Kidney (tissue), 14 donors: ENCODE data around the gene ARFGEF3. TPM values are rescaled to one million over a fixed set of nuclear protein-coding genes. Genes with fewer than 3 reads are reported as not detected.

ENCODE experiments used
- DNase-seq, 5 donors: peaks; one replicate each; pipeline ENCODE4 v3.0.0-alpha.2; 2013 to 2020
- FAIRE-seq: peaks from 2 replicates; lab custom pipeline; 2012; peaks lifted over from hg19 to GRCh38; lab: Jason Lieb, UNC
- H3K27ac ChIP-seq, 2 donors: one replicate each; pipeline ENCODE4 v1.7.0; 2013; ENCODE audit warnings: low read depth in 2 of 2, low read length in 2 of 2, inconsistent platforms in 1 of 2
- H3K27me3 ChIP-seq: one replicate; pipeline ENCODE4 v1.7.1; 2013; ENCODE audit warnings: low read length, inconsistent platforms; ENCODE audit not compliant: control insufficient read depth, insufficient read depth
- H3K36me3 ChIP-seq, 3 donors: one replicate each; pipeline versions ENCODE4 v1.7.0 to v1.7.1; 2013; ENCODE audit warnings: low read length in 3 of 3, control low read depth in 1 of 3, inconsistent platforms in 1 of 3; ENCODE audit not compliant: insufficient read depth in 3 of 3, control insufficient read depth in 2 of 3
- H3K4me1 ChIP-seq, 3 donors: one replicate each; pipeline versions ENCODE4 v1.7.0 to v1.7.1; 2013; ENCODE audit warnings: low read length in 3 of 3, inconsistent platforms in 1 of 3, low read depth in 1 of 3; ENCODE audit not compliant: control insufficient read depth in 2 of 3, insufficient read depth in 2 of 3
- H3K4me3 ChIP-seq, 3 donors: one replicate each; pipeline versions ENCODE4 v1.7.0 to v1.8.1; 2013; ENCODE audit warnings: low read length in 3 of 3, control low read depth in 1 of 3, inconsistent platforms in 1 of 3
- H3K9ac ChIP-seq, 3 donors: one replicate each; pipeline versions ENCODE4 v1.7.0 to v1.7.1; 2013; ENCODE audit warnings: low read length in 3 of 3, control low read depth in 1 of 3, inconsistent platforms in 1 of 3
- H3K9me3 ChIP-seq, 3 donors: one replicate each; pipeline versions ENCODE4 v1.7.0 to v1.7.1; 2013; ENCODE audit warnings: low read length in 3 of 3, control low read depth in 1 of 3, inconsistent platforms in 1 of 3; ENCODE audit not compliant: control insufficient read depth in 2 of 3, insufficient read depth in 1 of 3
- intact Hi-C: fragments of 100-400 bp; cut with DNase I; formaldehyde crosslinking; loops from one replicate; pipeline ENCODE4 v1.11.1; 2022
- polyA plus RNA-seq: library from polyadenylated mRNA; stranded (reverse); fragments of 350-450 nt; fragmentation: Illumina TruSeq; extraction: RNeasy Lipid Tissue Mini Kit (QIAGEN cat#74804); gene quantifications from one replicate; pipeline ENCODE4 v1.2.3, GENCODE V29; 2014; ENCODE audit warnings: low read depth, low replicate concordance; ENCODE audit not compliant: insufficient read depth
- total RNA-seq: library from RNA; stranded (reverse); fragmentation: NEBNext Ultra II Directional; extraction: Animal tissue kit (Norgen Biotek cat#: 25700); gene quantifications from one replicate; pipeline ENCODE4 v1.2.1, GENCODE V29; 2021
- TF ChIP-seq, protein P1 (sequence below): IDR thresholded peaks from 3 replicates; pipeline ENCODE4 v1.5.1; 2012; ENCODE audit warnings: mild to moderate bottlenecking, moderate library complexity, borderline replicate concordance; ENCODE audit not compliant: insufficient read depth; ENCODE audit errors: extremely low read depth
- donor health status: control.
- donor health status: control.
- donor health status: control.
- donor health status: control.
- donor health status: control.
- donor health status: DM: yes; HTN: yes; CAD: no.
- donor health status: Normal renal cell carcinoma (clear cell type).

The ARFGEF3 gene
- total and polyA plus RNA-seq, 2 donors from 2014 or later: 1.2 to 7.8 TPM

DNA sequence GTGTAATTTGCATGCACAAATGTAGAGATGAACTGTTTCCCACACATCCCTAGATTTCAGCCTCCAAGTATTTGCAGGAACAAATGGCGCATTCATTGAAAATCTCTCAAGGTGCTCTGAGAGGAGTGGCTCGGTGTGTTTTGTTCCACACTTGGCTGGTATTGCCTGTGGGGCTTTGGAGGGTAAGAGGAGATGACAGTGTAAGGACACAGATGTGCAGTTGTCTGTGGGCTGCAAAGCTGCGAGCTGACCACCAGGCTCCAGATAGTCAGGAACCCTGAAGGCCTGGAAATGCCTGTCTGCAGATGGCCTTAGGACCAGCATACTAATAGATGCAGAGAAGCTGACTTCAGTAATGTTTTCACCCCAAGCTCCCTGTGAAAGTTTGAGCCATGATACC, 114.2 kb downstream of the ARFGEF3 start:
- Histone ChIP-seq H3K27me3 (no peaks in the 10 kb centered on the region), H3K27ac (no peak overlapping the region), H3K4me1 (no peaks in the 10 kb centered on the region), H3K9ac (no peak overlapping the region), H3K36me3 (no peaks in the 10 kb centered on the region), H3K9me3 (no peaks in the 10 kb centered on the region), H3K4me3 (no peak overlapping the region)
- FAIRE-seq: no peak
- TF ChIP-seq, protein P1, sequence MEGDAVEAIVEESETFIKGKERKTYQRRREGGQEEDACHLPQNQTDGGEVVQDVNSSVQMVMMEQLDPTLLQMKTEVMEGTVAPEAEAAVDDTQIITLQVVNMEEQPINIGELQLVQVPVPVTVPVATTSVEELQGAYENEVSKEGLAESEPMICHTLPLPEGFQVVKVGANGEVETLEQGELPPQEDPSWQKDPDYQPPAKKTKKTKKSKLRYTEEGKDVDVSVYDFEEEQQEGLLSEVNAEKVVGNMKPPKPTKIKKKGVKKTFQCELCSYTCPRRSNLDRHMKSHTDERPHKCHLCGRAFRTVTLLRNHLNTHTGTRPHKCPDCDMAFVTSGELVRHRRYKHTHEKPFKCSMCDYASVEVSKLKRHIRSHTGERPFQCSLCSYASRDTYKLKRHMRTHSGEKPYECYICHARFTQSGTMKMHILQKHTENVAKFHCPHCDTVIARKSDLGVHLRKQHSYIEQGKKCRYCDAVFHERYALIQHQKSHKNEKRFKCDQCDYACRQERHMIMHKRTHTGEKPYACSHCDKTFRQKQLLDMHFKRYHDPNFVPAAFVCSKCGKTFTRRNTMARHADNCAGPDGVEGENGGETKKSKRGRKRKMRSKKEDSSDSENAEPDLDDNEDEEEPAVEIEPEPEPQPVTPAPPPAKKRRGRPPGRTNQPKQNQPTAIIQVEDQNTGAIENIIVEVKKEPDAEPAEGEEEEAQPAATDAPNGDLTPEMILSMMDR: no peak
- intact Hi-C loops: no loop called here
- no peak for DNase-seq

DNA sequence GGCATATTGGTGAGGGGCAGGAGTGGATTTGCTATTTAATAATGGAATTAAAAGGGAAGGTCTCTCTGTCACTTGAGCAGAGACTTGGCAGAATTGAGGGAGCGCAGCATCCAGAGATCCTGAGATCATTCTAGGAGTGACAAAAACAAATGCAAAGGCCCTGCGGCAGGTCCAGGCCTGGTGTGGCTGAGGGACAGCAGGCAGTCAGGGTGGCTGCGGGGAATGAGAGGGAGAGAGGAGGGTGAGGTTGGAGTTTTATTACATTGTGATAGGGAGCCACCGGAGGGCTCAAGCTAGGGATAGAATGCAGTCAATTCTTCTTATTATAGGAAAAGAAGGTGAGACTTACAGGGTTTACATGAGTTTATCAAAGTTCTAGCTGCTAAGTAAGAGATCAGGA, 116.1 kb downstream of the ARFGEF3 start:
- DNase-seq (no peak), FAIRE-seq (no peak)
- H3K9ac ChIP-seq: no peak overlapping the region
- H3K36me3 ChIP-seq: no peaks in the 10 kb centered on the region
- H3K4me1 ChIP-seq: no peaks in the 10 kb centered on the region
- H3K9me3 ChIP-seq: no peaks in the 10 kb centered on the region
- no peaks in the 10 kb centered on the region for H3K27me3 ChIP-seq
- TF ChIP-seq, protein P1: no peak
- intact Hi-C loops: no loop called here
- no peak overlapping the region for H3K27ac ChIP-seq
- H3K4me3 ChIP-seq: no peak overlapping the region

DNA sequence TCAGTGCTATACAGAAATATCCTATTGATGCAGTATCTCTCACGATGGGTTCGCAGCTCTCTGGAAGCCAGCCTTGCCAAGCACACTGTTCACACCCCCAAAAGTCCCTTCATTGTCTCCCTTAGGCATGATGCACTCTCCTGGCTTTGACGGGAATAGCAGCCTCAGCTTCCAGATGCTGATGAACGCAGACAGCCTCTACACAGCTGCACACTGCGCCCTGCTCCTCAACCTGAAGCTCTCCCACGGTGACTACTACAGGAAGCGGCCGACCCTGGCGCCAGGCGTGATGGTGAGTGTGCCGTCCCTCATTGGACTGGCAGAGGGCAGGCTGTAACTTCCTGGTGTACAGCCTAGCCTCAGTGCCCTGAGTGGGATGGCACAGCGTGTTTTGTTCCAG, 116.6 kb downstream of the ARFGEF3 start:
- H3K27me3 ChIP-seq: no peaks in the 10 kb centered on the region

More for the DNA sequence above, 116.6 kb downstream of the ARFGEF3 start:
- intact Hi-C loops: no loop called here
- Histone ChIP-seq H3K9ac (no peak overlapping the region), H3K4me3 (no peak overlapping the region), H3K9me3 (no peaks in the 10 kb centered on the region), H3K4me1 (no peaks in the 10 kb centered on the region), H3K27ac (no peak overlapping the region), H3K36me3 (no peaks in the 10 kb centered on the region)
- TF ChIP-seq, protein P1: no peak
- FAIRE-seq (no peak), DNase-seq (peak in 3 of 5 donors; percentile 17 to 50 (median 29))
